ENCODE results near the gene ZBTB8A.

The ZBTB8A gene

GRCh38 chr1:32651461-32652073 is 112.3 kb downstream of the ZBTB8A start:
- TF ChIP-seq ZFX (IDR thresholded peaks at IDR 0.05) (peak; percentile 97), CTCF (conservative IDR thresholded peaks at IDR 0.05) (no peak)

GRCh38 chr1:32652244-32652962 is 113.2 kb downstream of the ZBTB8A start:
- H3K27ac ChIP-seq, result peak overlapping the region; percentile 97
- no peak for TF ChIP-seq CTCF (conservative IDR thresholded peaks at IDR 0.05)
- TF ChIP-seq ZFX (IDR thresholded peaks at IDR 0.05), result no peak

More at GRCh38 chr1:32651461-32652073, 112.3 kb downstream of the ZBTB8A start:
- H3K27ac ChIP-seq, result peak overlapping the region; percentile 97

All from C4-2B (cell line).